Epithelial cell of umbilical artery (primary cell): ENCODE measurements around the gene RBBP7. TPM values are rescaled to one million over a fixed set of nuclear protein-coding genes. Genes with fewer than 3 reads are reported as not detected.

Experiments used
- total RNA-seq: library from RNA; depleted of rRNA; stranded (reverse); fragments of >200 nt; gene quantifications from 2 replicates; pipeline ENCODE4 v1.2.3, GENCODE V29; 2014

RBBP7 gene
- 110 and 146 TPM in 2 replicates for total RNA-seq

GRCh38 chrX:16870095-16870861 is at the start of gene RBBP7:
Gene RBBP7 (minus strand): TSS chrX:16870362. CDS start chrX:16870053, 309 bp downstream.

Other genes with a start within 250 kb of the RBBP7 start
- not detected in 2 replicates for gene S100G, start 220.2 kb downstream of the RBBP7 start, total RNA-seq
- gene CTPS2, start 157.7 kb downstream of the RBBP7 start, total RNA-seq = 16.6 and 20.5 TPM in 2 replicates
- gene SYAP1, start 150.8 kb downstream of the RBBP7 start, total RNA-seq = 21.4 and 35.6 TPM in 2 replicates
- 5.5 and 11.4 TPM in 2 replicates for gene TXLNG, start 83.9 kb downstream of the RBBP7 start, total RNA-seq
- gene REPS2, start 76.3 kb upstream of the RBBP7 start, total RNA-seq = 1.3 and 1.5 TPM in 2 replicates